Neural cell (in vitro differentiated cells): ENCODE measurements around the gene MSH4. TPM values are rescaled to one million over a fixed set of nuclear protein-coding genes. Genes with fewer than 3 reads are reported as not detected.

Experiments used
- H2AFZ ChIP-seq: fragments of 200-600, 300-800 bp; sonication (generic), shearing (Covaris generic); 2 replicates; pipeline ENCODE4 v1.6.0; 2014; ENCODE audit warnings: low read depth, mild to moderate bottlenecking, antibody characterized with exemption, low read length, moderate library complexity
- H3F3A ChIP-seq: fragments of 200-600 bp; shearing (Covaris generic); 2 replicates; pipeline ENCODE4 v1.6.1; 2016; ENCODE audit warnings: mild to moderate bottlenecking, moderate library complexity, mixed read lengths, antibody characterized with exemption, low read length; ENCODE audit not compliant: insufficient read depth, poor library complexity, severe bottlenecking
- H3K27ac ChIP-seq: fragments of 200-600, 300-800 bp; sonication (generic), shearing (Covaris generic); 2 replicates; pipeline ENCODE4 v1.5.1; 2014; ENCODE audit warnings: mild to moderate bottlenecking, low read length, moderate library complexity
- H3K27me3 ChIP-seq: fragments of 300-800, 200-600 bp; sonication (generic), shearing (Covaris generic); 2 replicates; pipeline ENCODE4 v1.6.0; 2014; ENCODE audit warnings: mild to moderate bottlenecking, low read depth, low read length, moderate library complexity; ENCODE audit not compliant: insufficient read depth
- H3K36me3 ChIP-seq: fragments of 300-800, 200-600 bp; sonication (generic), shearing (Covaris generic); 2 replicates; pipeline ENCODE4 v1.5.1; 2014; ENCODE audit warnings: mild to moderate bottlenecking, antibody characterized with exemption, low read length, moderate library complexity; ENCODE audit not compliant: insufficient read depth
- H3K4me2 ChIP-seq: fragments of 300-800, 200-600 bp; sonication (generic), shearing (Covaris generic); 2 replicates; pipeline ENCODE4 v1.6.0; 2014; ENCODE audit warnings: mild to moderate bottlenecking, low read length
- H3K4me3 ChIP-seq: fragments of 300-800, 200-600 bp; sonication (generic), shearing (Covaris generic); 2 replicates; pipeline ENCODE4 v1.5.1; 2014; ENCODE audit warnings: mild to moderate bottlenecking, low read length, moderate library complexity
- H3K79me2 ChIP-seq: fragments of 200-600 bp; shearing (Covaris generic); replicated peaks from 2 replicates; pipeline ENCODE4 v1.6.0; 2014; ENCODE audit warnings: mild to moderate bottlenecking, low read length, moderate library complexity; ENCODE audit not compliant: insufficient read depth
- H3K9ac ChIP-seq: fragments of 300-800, 200-600 bp; sonication (generic), shearing (Covaris generic); 2 replicates; pipeline ENCODE4 v1.6.1; 2016; ENCODE audit warnings: mild to moderate bottlenecking, low read length, mixed read lengths
- H3K9me2 ChIP-seq: fragments of 200-600 bp; shearing (Covaris generic); 2 replicates; pipeline ENCODE4 v1.6.1; 2016; ENCODE audit warnings: mild to moderate bottlenecking, low read length, mixed read lengths; ENCODE audit not compliant: insufficient read depth
- H3K9me3 ChIP-seq: fragments of 200-600, 300-800 bp; sonication (generic), shearing (Covaris generic); 2 replicates; pipeline ENCODE4 v1.6.1; 2016; ENCODE audit warnings: mild to moderate bottlenecking, mixed run types, low read length, moderate library complexity, mixed read lengths
- H4K20me1 ChIP-seq: fragments of 200-600 bp; shearing (Covaris generic); 2 replicates; pipeline ENCODE4 v1.6.1; 2016; ENCODE audit warnings: mild to moderate bottlenecking, mixed run types; ENCODE audit not compliant: insufficient read depth
- EP300 ChIP-seq: fragments of 450-650 bp; conservative IDR thresholded peaks from 2 replicates; pipeline ENCODE4 v1.6.1; 2014; ENCODE audit warnings: antibody characterized with exemption, mild to moderate bottlenecking, moderate library complexity; ENCODE audit not compliant: poor library complexity, severe bottlenecking
- EZH2 ChIP-seq: fragments of 200-600, 300-800 bp; shearing (Covaris generic), sonication (generic); IDR thresholded peaks from 2 replicates; pipeline ENCODE4 v1.6.1; 2014; ENCODE audit warnings: antibody characterized with exemption, low read length, borderline replicate concordance, mild to moderate bottlenecking; ENCODE audit not compliant: insufficient read depth, poor library complexity, severe bottlenecking
- MXI1 ChIP-seq: fragments of 450-650 bp; conservative IDR thresholded peaks from 2 replicates; pipeline ENCODE4 v1.6.1; 2014; ENCODE audit warnings: antibody characterized with exemption, mild to moderate bottlenecking; ENCODE audit not compliant: poor library complexity, severe bottlenecking
- POLR2AphosphoS5 ChIP-seq: IDR thresholded peaks from 2 replicates; pipeline ENCODE4 v1.6.1; 2012
- RAD21 ChIP-seq: fragments of 450-650 bp; conservative IDR thresholded peaks from 2 replicates; pipeline ENCODE4 v1.6.1; 2014; ENCODE audit warnings: antibody characterized with exemption, mild to moderate bottlenecking, moderate library complexity
- REST ChIP-seq: IDR thresholded peaks from 2 replicates; pipeline ENCODE4 v1.6.1; 2012; ENCODE audit warnings: borderline replicate concordance
- SMC3 ChIP-seq: fragments of 450-650 bp; conservative IDR thresholded peaks from 2 replicates; pipeline ENCODE4 v1.6.1; 2014; ENCODE audit warnings: antibody characterized with exemption, mild to moderate bottlenecking, moderate library complexity; ENCODE audit not compliant: poor library complexity
- TAF1 ChIP-seq: IDR thresholded peaks from 2 replicates; pipeline ENCODE4 v1.6.1; 2012; ENCODE audit warnings: low read depth
- polyA plus RNA-seq: library from polyadenylated mRNA; depleted of rRNA; stranded (reverse); fragments of >200 nt; gene quantifications from 2 replicates; pipeline ENCODE4 v1.2.3, GENCODE V29; 2014
- TF ChIP-seq, protein P1 (sequence below): fragments of 450-650 bp; IDR thresholded peaks from 2 replicates; pipeline ENCODE4 v1.5.1; 2014; ENCODE audit warnings: antibody characterized with exemption, mild to moderate bottlenecking, moderate library complexity; ENCODE audit not compliant: poor library complexity, severe bottlenecking

MSH4 gene
- polyA plus RNA-seq, 1 donor from 2014 or later, result 0.43 TPM

GRCh38 chr1:75836528-75837100, 39.9 kb downstream of the MSH4 start:
- no peak for TF ChIP-seq TAF1
- TF ChIP-seq POLR2AphosphoS5, result no peak
- TF ChIP-seq, protein P1, sequence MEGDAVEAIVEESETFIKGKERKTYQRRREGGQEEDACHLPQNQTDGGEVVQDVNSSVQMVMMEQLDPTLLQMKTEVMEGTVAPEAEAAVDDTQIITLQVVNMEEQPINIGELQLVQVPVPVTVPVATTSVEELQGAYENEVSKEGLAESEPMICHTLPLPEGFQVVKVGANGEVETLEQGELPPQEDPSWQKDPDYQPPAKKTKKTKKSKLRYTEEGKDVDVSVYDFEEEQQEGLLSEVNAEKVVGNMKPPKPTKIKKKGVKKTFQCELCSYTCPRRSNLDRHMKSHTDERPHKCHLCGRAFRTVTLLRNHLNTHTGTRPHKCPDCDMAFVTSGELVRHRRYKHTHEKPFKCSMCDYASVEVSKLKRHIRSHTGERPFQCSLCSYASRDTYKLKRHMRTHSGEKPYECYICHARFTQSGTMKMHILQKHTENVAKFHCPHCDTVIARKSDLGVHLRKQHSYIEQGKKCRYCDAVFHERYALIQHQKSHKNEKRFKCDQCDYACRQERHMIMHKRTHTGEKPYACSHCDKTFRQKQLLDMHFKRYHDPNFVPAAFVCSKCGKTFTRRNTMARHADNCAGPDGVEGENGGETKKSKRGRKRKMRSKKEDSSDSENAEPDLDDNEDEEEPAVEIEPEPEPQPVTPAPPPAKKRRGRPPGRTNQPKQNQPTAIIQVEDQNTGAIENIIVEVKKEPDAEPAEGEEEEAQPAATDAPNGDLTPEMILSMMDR, result no peak
- no peaks in the 10 kb centered on the region for H3K79me2 ChIP-seq
- H3F3A ChIP-seq, result no peaks in the 10 kb centered on the region
- H3K9me2 ChIP-seq, result no peaks in the 10 kb centered on the region
- H3K9ac ChIP-seq, result no peak overlapping the region
- no peaks in the 10 kb centered on the region for H3K9me3 ChIP-seq
- no peaks in the 10 kb centered on the region for H4K20me1 ChIP-seq
- no peak overlapping the region for H3K4me3 ChIP-seq
- no peak overlapping the region for H3K4me2 ChIP-seq
- H3K27me3 ChIP-seq, result no peaks in the 10 kb centered on the region
- H2AFZ ChIP-seq, result no peak overlapping the region
- H3K27ac ChIP-seq, result no peak overlapping the region
- no peaks in the 10 kb centered on the region for H3K36me3 ChIP-seq

GRCh38 chr1:75838079-75838478, 41.4 kb downstream of the MSH4 start:
- Histone ChIP-seq H4K20me1 (no peaks in the 10 kb centered on the region), H3K36me3 (no peaks in the 10 kb centered on the region), H3K9ac (no peak overlapping the region), H3K79me2 (no peaks in the 10 kb centered on the region), H2AFZ (no peak overlapping the region), H3K27me3 (no peaks in the 10 kb centered on the region), H3F3A (no peaks in the 10 kb centered on the region), H3K9me3 (no peaks in the 10 kb centered on the region), H3K4me2 (no peak overlapping the region), H3K27ac (no peak overlapping the region), H3K4me3 (no peak overlapping the region), H3K9me2 (no peaks in the 10 kb centered on the region)
- TF ChIP-seq REST, result no peak
- TF ChIP-seq MXI1, result no peak
- TF ChIP-seq EZH2, result no peak
- no peak for TF ChIP-seq SMC3
- TF ChIP-seq, protein P1, result no peak
- TF ChIP-seq POLR2AphosphoS5, result no peak
- no peak for TF ChIP-seq RAD21
- TF ChIP-seq TAF1, result no peak
- TF ChIP-seq EP300, result no peak
